Right hindlimb (tissue), 1 donor: ENCODE data around the gene TP53I11.

Experiments used
- DNase-seq: peaks from one replicate; pipeline ENCODE4 v3.0.0-alpha.2; 2018

TP53I11 gene

DNA sequence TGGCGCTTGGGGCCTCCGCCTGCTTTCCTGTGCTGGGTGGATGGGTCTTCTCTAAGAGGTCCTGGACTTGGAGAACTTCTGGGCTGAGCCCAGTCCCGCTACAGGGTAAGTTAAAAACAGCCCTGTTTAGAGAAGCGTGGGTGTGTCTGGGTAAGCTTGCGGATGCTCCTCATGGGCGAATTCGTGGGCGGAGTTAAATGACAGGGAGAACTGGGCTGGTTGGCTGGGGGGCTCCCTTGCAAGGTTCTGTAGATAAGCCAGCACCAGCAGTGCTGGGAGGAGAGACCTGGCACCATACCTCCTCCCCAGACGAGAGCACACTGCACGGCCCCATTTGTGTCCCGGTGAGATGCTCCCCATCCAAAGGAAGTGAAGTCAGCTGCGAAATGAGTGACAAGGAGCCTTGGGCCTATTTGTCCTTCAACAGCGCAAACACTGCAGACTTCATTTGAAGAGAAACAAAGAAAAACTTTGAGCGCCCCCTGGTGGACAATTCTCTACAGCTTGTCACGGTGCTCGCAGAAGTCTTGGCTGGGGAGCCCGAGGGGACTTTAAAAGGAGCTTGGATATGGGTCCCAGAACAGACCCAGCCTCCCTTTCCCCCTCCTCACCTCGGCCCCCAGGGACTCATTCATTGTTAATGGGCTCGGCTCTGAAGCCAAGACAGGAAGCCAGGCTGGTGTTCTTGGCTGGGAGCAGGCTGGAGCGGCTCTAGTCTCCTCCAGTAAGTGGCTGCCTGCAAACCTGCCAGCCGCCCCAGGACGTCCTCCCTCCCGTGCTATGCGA is 39.5 kb downstream of the TP53I11 start:
- DNase-seq: peak; percentile 88

GRCh38 chr11:44910591-44910990 is 40.1 kb downstream of the TP53I11 start:
- no peak for DNase-seq

- DNase-seq: no peak
Measured at GRCh38 chr11:44909557-44909956, 41.1 kb downstream of the TP53I11 start.

DNA sequence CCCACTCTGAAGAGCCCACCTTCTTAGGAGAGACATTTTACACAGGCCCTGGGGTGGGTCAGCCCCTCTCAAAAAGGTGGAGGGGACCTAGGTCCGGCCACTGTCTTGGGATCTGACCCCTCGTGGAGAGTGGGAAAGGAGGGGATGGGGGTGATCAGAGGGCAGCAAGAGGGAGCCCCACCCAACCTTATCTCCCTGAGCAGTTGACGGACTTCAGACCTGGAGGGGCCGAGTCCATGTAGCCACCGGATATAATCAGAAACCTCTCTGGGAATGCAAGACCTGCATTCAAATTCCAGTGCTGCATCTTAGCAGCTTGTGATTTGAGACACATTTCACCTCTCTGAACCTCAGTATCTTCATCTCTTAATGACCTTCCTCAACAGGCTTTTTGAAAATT is 44.0 kb downstream of the TP53I11 start:
- DNase-seq: no peak

DNA sequence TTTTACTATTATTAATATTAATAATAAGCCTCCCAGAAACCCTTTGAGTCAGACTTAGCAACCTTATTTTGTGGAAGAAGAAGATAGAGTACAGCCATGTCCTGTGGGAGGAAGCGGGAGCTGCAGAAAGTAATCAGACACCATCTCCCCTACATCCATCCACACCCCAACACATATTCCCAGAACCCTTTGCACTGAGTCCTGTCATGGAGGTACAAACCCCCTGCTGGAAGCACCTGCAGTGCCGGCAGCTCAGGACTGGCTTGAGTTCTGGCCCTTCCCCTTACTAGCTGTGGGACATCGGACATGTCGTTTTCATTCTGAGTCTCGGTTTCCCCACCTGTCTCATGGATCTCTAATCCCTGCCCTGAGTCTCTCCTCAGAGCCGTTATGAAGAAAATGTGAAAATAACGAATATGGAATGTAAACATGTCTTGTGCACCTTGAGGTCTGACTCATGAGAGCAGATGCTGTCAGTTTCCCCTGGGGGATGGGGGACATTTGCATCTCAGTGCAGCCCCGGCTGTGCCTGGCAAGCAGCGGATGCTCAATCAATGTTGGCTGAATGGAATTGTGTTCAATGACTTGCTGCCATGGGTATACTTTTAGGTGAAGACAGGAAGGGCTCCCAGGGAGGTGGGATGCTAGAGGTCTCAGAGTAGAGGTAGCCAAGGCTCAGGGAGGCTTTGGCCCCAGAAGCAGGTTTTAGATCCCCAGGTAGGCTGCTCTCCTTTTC is 45.4 kb downstream of the TP53I11 start:
- DNase-seq: no peak

DNA sequence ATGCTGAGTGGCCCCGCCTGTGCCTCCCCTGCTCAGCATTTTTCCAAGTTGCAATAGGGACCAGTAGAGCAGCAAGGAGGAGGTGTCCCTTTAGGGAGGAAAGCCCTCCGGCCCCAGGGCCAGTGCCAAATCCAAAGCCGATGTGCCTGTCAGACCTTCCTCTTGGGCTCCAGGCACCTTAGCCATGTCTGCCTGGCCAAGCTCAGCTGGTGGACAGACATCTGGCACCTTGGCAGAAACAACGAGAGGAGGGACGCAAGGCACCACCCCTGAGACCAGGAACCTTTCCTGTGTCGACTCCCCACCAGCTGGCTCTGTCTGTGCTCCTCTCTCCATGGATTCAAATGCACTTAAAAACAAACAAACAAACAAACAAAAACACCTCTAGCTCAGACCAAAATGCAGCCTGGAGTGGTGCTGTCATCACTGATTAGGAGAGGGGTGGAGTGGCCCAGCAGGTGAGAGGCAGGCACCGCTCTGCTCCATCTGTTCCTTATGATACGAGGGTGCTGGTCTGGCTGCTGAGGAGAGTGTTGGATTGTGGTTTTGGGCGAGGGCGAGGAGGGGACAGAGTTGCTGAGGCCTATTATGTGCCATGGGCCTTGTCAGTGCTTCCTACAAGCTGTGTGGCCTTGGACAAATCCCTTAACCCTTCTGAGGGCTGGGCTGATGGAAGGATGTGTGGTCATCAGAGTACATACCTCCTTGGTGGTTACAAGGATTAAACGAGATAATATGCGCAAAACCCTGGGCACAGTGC is 46.2 kb downstream of the TP53I11 start:
- no peak for DNase-seq

- no peak for DNase-seq
Measured at GRCh38 chr11:44903518-44903917, 47.2 kb downstream of the TP53I11 start.

GRCh38 chr11:44903035-44903434 is 47.6 kb downstream of the TP53I11 start:
- DNase-seq: no peak

DNA sequence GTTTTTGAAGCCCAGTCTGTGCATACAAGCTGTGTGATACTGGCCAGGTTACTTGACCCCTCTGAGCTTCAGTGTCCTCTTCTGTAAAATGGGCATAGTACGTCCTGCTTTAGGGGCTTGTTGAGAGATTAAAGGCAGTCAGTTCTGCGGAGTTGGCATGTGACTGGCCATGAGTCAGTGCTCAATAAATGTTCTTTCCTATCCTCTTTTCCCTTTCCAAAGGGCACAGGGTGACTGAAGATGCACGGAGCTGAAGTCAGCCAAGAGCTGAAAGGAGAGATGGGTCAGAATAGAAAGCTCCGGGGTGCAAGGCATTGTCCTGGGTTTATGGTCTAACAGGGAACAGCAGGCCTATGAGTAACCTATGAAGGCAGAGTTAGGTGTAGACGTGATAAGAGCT is 48.9 kb downstream of the TP53I11 start:
- no peak for DNase-seq

DNA sequence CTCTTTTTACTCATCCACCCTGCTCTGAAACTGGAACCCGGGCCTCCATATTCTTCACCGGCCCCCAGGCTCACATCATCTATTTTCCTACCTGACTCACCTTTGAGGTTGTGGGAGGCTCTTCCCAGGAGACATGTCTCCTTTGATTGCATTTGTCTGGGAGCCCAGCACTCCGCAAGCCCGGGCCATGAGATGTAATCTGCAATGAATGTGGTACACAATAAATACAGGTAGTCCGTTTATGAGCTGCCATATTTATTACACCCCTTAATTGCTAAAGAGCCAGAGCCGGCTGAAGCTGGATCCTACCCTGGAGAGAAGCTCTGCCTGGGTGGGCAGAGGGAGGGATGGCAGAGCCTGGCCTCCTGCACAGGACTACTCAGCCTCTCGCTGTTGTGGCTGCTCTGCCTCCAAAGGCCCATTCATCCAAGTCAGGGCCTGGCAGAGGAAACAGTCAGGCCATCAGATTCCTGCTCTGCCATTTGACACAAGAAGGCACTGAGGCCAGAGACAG is 49.5 kb downstream of the TP53I11 start:
- DNase-seq: no peak

DNA sequence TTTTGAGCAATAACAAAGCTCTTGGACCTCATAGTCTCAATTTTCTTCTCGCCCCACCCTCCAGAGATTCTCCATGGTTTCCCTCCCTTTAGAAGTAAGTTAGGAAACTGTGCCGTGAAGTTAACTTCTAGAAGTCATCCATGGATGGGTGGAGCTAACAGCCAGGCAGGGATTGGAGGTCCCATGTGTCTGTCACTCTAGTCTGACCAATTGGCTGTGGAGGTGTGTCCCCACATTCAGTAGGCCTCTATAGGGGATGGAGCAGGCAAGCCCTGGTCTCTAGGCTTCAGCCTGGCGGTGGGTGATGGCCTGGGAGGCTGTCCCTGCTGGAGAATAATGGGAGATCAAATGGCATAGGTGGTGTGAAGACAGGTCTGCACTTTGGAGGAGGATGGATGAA is 50.7 kb downstream of the TP53I11 start:
- DNase-seq: no peak

GRCh38 chr11:44893846-44894617 is 56.7 kb downstream of the TP53I11 start:
- DNase-seq: peak; percentile 74

DNA sequence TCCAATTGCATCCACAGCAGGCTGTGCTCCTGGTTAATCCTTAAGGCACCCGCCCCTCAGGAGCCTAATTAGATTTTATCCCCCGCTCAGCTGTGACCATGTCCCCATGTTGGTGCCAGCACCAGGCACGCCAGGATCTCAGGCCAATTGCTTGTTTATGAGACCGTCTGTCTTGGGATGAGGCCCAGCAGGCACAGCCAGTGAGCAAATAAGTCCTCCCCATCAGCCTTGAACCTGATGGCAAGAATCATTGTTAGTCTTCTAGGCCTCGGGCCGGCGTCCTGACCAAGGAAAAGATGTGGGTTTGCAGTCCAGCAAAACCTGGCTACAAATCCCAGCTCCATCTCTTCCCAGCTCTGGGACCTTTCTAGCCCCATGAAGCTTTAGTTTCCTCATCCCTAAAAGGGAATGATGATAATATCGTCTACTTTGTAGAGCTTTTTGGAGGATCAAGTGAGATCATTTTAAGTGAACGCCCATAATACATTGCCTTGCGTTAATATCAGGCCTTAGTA is 57.3 kb downstream of the TP53I11 start:
- DNase-seq: peak; percentile 73

DNA sequence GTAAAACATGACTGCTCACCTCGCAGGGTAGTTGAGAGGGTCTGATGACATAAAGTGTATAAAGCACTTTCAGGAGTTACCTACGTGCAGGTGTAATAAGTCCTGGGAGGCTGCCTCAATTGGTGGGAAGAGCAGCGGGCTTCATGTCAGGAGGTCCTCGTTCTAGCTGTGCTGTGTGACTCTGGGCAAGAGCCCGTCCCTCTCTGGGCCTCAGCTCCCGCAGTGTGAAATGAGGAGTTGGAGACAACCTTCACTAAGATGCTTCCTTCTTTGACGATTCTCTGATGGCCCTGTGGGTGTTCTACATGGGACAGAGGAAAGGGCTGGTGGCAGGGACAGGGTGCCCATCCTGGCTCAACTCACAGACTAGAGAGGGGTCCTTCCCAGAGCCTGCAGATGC is 57.8 kb downstream of the TP53I11 start:
- no peak for DNase-seq

- DNase-seq: no peak
Measured at GRCh38 chr11:44889266-44889665, 61.4 kb downstream of the TP53I11 start.

- DNase-seq: no peak
Measured at GRCh38 chr11:44887636-44888035, 63.0 kb downstream of the TP53I11 start.

GRCh38 chr11:44886790-44887140 is 63.9 kb downstream of the TP53I11 start:
- no peak for DNase-seq

DNA sequence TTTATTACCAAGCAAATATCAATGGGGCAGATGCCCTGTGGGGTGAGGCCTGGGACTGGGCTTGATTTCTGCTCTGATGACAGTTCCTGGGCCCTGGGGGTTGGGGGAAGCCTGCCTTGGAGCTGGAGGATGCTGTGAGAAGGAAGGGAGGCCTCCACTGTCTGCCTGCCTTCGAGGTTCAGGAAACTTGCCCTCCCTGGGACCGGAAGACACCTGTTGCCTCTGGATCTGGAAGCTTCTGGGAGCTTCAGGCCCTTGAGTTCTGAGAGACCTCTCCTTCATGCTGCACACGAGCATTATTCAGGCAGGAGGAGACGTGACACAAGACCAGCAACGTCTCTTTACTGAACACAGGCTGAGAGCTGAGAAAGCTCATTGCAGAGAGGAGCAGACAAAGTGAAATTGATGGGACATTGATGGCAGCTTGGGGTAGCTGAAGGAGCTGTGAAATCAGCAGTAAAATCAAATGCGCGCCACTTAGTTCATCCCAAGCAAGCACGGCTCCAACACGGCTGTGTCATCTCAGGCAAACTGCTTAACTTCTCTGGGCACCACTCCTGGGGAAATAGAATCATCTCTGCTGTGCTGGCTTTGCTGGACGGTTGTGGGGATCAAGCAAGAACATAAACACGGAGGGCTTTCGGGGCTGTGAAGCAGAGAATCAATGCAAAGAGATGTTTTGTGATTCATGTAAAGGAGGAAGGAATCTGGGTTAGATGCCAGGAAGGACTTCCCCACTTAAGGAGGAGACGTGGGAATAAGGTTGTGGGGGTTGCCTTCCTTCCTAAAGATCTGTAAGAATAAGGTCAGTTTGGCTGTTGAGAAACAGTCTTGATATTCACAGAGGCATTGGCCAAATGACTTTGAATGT is 64.5 kb downstream of the TP53I11 start:
- no peak for DNase-seq

- no peak for DNase-seq
Measured at GRCh38 chr11:44885065-44885810, 65.4 kb downstream of the TP53I11 start.

- DNase-seq: no peak
Measured at GRCh38 chr11:44884056-44884455, 66.6 kb downstream of the TP53I11 start.

DNA sequence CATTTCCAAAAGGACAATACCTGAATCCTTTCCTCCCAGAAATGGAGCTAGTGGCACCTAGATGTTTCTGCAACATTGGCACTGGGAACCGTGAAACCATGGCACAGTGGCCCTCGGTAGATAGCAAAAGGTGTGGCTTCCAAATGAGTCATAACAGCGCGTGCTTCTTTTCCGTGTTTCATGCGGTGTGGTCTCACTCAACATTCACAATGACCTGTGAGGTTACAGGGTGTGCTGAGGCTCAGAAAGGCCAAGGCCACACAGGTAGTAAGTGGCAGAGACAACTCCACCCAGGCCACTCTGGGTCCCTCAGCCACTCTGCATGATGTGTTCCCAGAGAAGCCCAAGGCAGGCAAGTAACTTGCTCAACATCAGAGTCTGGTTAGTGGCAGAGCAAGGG is 67.4 kb downstream of the TP53I11 start:
- DNase-seq: no peak
